NCI-H1694 treated with DMSO at 0.1 percent for 48 hours (cell line): ENCODE data around the gene ANKRD44.

Experiments
- DNase-seq: peaks from one replicate; lab custom pipeline; 2025; lab: John Stamatoyannopoulos, UW

ANKRD44 gene

GRCh38 chr2:197236816-197237215, 73.8 kb downstream of the ANKRD44 start:
- DNase-seq, result no peak

- DNase-seq, result no peak
Measured at GRCh38 chr2:197236159-197236558, 74.4 kb downstream of the ANKRD44 start.

- no peak for DNase-seq
Measured at GRCh38 chr2:197235711-197236110, 74.9 kb downstream of the ANKRD44 start.

- no peak for DNase-seq
Measured at GRCh38 chr2:197234671-197235191, 75.8 kb downstream of the ANKRD44 start.

- DNase-seq, result no peak
Measured at GRCh38 chr2:197233473-197233872, 77.1 kb downstream of the ANKRD44 start.

- no peak for DNase-seq
Measured at GRCh38 chr2:197232010-197232409, 78.6 kb downstream of the ANKRD44 start.

DNA sequence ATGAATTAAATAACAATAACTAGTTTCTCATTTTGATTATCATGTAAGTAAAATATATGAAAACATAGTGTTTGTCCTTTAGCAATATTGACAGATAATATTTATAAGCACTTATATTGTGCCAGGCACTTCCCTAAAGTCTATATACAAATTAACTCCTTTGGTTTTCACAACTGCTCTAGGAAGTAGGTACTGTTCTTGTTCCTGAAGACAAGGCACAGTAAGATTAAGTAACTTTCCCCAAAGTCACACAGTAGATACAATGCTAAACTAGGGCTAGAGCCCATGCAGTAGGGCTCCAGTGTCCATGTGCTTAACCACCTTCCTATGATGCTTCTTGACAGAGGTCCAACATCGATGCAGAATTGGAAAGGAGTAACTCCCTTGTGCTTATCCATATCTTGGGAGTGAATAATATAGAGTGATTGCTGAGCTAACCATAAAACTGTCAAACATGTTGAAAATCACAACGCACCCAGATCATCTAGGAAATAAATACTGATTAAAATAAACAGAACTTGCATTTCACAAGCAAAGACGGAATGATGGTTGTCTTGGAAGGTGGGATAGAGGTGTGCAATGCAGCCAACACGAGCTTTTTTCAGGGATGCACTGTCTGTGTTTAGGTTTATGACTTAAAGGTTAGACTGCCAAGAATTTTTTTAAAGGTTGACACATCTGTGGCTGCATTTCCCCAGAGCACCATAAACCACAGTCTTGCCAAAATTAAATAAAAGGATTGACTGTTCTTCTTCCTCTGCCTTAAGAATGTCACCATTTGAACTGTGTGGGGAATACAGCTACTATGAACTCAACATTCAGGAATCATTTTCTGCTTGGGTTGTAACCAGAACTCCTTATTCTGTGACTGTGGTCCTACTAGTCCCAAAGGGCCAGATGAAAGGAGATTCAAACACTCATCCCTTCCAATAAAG, 80.8 kb downstream of the ANKRD44 start:
- DNase-seq, result peak; percentile 6

GRCh38 chr2:197223451-197223850, 87.1 kb downstream of the ANKRD44 start:
- no peak for DNase-seq

GRCh38 chr2:197219636-197220035, 90.9 kb downstream of the ANKRD44 start:
- no peak for DNase-seq

DNA sequence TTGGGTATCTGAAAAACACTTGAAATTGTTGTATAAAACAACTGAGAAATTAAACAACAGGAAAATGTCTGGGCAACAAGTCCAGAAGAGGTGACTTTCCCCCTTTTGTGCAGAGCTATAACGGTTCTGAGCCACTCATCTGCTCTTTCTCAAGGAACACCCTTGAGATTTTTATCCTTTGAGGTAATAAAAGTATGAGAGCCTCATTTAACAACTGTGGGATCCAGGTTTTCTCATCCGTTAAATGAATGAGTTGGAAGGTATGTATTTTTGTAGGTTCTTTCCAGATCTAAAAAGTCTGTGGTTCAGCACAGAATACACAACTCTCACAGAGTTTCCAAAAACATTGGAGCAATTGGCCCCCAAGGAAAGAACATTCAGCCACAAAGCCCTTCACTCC, 93.0 kb downstream of the ANKRD44 start:
- DNase-seq, result no peak

- no peak for DNase-seq
Measured at GRCh38 chr2:197216361-197216979, 94.1 kb downstream of the ANKRD44 start.

- no peak for DNase-seq
Measured at GRCh38 chr2:197215748-197216360, 94.7 kb downstream of the ANKRD44 start.

- DNase-seq, result no peak
Measured at GRCh38 chr2:197212344-197213262, 98.0 kb downstream of the ANKRD44 start.

GRCh38 chr2:197211881-197212342, 98.7 kb downstream of the ANKRD44 start:
- no peak for DNase-seq

GRCh38 chr2:197210430-197210829, 100.2 kb downstream of the ANKRD44 start:
- no peak for DNase-seq

DNA sequence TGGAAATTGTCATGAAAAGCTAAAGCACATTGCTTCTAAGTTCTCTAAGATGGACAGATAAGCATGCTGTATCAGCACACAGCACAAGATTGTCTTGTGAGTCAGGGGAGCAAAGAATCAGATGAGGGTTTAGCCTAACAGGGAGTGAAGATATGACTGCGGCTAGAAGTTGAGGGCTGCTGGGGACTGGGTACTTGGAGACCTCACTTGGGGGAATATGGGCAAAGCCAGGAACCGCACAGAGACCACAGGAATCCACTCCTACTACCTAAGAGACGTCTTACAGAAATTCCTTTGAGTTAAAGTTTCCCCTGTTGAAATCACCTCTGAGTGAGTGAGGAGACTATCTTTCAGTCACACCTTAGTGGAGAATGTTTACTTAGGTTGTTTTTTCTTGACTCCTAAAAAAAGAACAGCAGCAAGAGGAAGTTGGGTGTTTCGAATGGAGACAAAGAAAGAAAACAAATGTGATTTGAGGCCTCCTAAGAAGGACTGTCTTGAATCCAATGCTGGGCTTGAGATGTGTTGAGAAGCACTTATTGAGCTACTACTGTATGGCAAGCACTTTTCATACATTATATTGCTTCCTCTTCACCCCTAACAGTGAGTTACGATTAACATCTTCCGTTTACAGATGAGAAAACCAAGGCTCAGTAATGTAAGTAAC, 100.7 kb downstream of the ANKRD44 start:
- DNase-seq, result no peak

DNA sequence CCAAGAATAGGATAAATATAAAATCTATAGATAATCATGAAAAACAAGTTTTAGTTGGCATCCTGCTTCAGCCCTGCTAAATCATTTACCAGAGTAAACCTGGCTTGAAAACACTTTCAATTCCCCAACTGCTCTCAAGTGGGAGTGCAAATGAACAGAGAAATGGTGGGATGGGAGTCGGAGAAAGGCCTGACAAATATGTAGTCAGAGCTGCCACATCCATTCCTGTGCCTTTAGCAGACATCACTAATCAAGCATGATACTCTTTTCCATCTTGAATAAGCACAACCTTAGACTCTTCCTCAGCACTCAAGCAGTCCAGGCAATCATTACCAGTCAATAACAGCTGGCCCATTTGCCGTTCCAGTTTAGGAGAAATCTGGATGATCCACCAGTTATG, 101.3 kb downstream of the ANKRD44 start:
- no peak for DNase-seq

- DNase-seq, result no peak
Measured at GRCh38 chr2:197208841-197209240, 101.7 kb downstream of the ANKRD44 start.

GRCh38 chr2:197208024-197208423, 102.6 kb downstream of the ANKRD44 start:
- DNase-seq, result no peak

DNA sequence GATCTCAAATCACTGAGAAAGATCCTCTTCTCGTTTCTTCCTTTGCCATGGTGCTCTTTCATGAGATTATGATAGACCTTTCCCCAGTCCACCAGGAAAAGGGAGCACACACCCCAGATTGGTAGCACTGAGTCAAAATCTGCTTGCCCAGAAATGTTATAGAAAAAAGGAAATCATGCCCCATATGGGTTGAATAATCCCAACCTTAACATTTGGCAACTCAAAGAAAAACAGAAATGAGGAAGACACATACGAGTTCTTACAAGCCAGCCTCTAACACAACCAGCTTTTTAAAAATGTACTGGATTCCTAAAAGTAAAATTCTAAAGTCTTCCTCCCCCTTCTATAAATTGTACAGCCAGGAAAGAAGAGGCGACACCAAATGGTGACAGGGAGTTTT, 103.0 kb downstream of the ANKRD44 start:
- no peak for DNase-seq

- DNase-seq, result no peak
Measured at GRCh38 chr2:197207106-197207505, 103.5 kb downstream of the ANKRD44 start.
